Activated CD4-positive, alpha-beta T cell treated with anti-CD3 and anti-CD28 coated beads, Interleukin-10, Interleukin-2, amounts not matched to agents 100 ng/mL and 50 ng/mL, durations not matched to agents 16 hours and 8 hours (primary cell): ENCODE measurements around the gene PRKN.
A peak's percentile ranks its signal among the peaks of the same experiment; 100 is the strongest.
"Not testable (repeated sequence)": the region's sequence is repeated elsewhere in the genome, so short reads cannot be mapped to it uniquely, and the experiment has no call there.

Experiments
- DNase-seq: peaks from one replicate; pipeline ENCODE4 v3.0.0-alpha.2; 2020

PRKN gene

GRCh38 chr6:161926324-161926723 lies 801.2 kb downstream of the PRKN start:
- no peak for DNase-seq

GRCh38 chr6:161924516-161925116 lies 803.0 kb downstream of the PRKN start:
- DNase-seq = no peak

- DNase-seq = peak; percentile 33
These were observed 804.9 kb downstream of the PRKN start for GRCh38 chr6:161922631-161923119.

GRCh38 chr6:161921602-161922395 lies 805.8 kb downstream of the PRKN start:
- no peak for DNase-seq

GRCh38 chr6:161919691-161920090 lies 807.9 kb downstream of the PRKN start:
- DNase-seq = no peak

GRCh38 chr6:161918628-161919205 lies 808.8 kb downstream of the PRKN start:
- no peak for DNase-seq

GRCh38 chr6:161918109-161918531 lies 809.4 kb downstream of the PRKN start:
- DNase-seq = no peak

- peak; percentile 1 for DNase-seq
These were observed 809.9 kb downstream of the PRKN start for GRCh38 chr6:161917645-161918044.

- DNase-seq = no peak
These were observed 812.1 kb downstream of the PRKN start for GRCh38 chr6:161915456-161915964.

- DNase-seq = no peak
These were observed 818.7 kb downstream of the PRKN start for GRCh38 chr6:161908872-161909271.

GRCh38 chr6:161906571-161906970 lies 821.0 kb downstream of the PRKN start:
- no peak for DNase-seq

- DNase-seq = no peak
These were observed 823.9 kb downstream of the PRKN start for GRCh38 chr6:161903584-161904212.

- no peak for DNase-seq
These were observed 825.7 kb downstream of the PRKN start for GRCh38 chr6:161901740-161902426.

- DNase-seq = no peak
These were observed 833.1 kb downstream of the PRKN start for GRCh38 chr6:161894436-161894835.

- no peak for DNase-seq
These were observed 836.0 kb downstream of the PRKN start for GRCh38 chr6:161891542-161891941.

- no peak for DNase-seq
These were observed 836.7 kb downstream of the PRKN start for GRCh38 chr6:161890832-161891297.

GRCh38 chr6:161890133-161890831 lies 837.3 kb downstream of the PRKN start:
- no peak for DNase-seq

GRCh38 chr6:161889324-161889723 lies 838.2 kb downstream of the PRKN start:
- DNase-seq = no peak

GRCh38 chr6:161886545-161886944 lies 841.0 kb downstream of the PRKN start:
- not testable (repeated sequence) for DNase-seq

GRCh38 chr6:161884782-161885181 lies 842.8 kb downstream of the PRKN start:
- DNase-seq = no peak

- no peak for DNase-seq
These were observed 845.3 kb downstream of the PRKN start for GRCh38 chr6:161882196-161882765.
